A673 (cell line): Measurements from ENCODE around the gene MLF2. TPM values are rescaled to one million over a fixed set of nuclear protein-coding genes. Genes with fewer than 3 reads are reported as not detected.

Experiments
- BruUV-seq: library from RNA; stranded (reverse); fragments of 400-500 nt; replicated peaks from 2 replicates; lab custom pipeline; 2021; lab: Mats Ljungman, UMichigan
- CTCF ChIA-PET: fragments of 300-600 bp; sonication (Branson Sonifier 250); formaldehyde crosslinking; loops from one replicate; lab custom pipeline; 2022; ENCODE audit warnings: antibody characterized with exemption; lab: Charles Lee
- POLR2A ChIA-PET: fragments of 300-600 bp; sonication (Branson Sonifier 250); formaldehyde crosslinking; loops from one replicate; lab custom pipeline; 2022; ENCODE audit warnings: antibody characterized with exemption; ENCODE audit not compliant: low non-redundant PET; lab: Charles Lee
- DNase-seq: peaks from one replicate; pipeline ENCODE4 v3.0.0-alpha.2; 2015; ENCODE audit warnings: low spot score
- H3K27ac ChIP-seq: fragments of 200-600 bp; sonication (generic); 2 replicates; pipeline ENCODE4 v1.5.1; 2016; ENCODE audit warnings: mixed run types, low read depth, mild to moderate bottlenecking, mixed read lengths, antibody characterized with exemption, low read length; ENCODE audit not compliant: poor library complexity, severe bottlenecking
- H3K27me3 ChIP-seq: fragments of 200-600 bp; sonication (generic); replicated peaks from 2 replicates; pipeline ENCODE4 v1.6.1; 2017; ENCODE audit warnings: mixed run types, low read depth, mild to moderate bottlenecking, mixed read lengths, antibody characterized with exemption, low read length; ENCODE audit not compliant: insufficient read depth, poor library complexity
- H3K36me3 ChIP-seq: fragments of 200-600 bp; sonication (generic); 2 replicates; pipeline ENCODE4 v1.6.1; 2016; ENCODE audit warnings: mixed run types, mild to moderate bottlenecking, mixed read lengths, antibody characterized with exemption, low read length; ENCODE audit not compliant: insufficient read depth, poor library complexity, severe bottlenecking
- H3K4me1 ChIP-seq: fragments of 200-600 bp; sonication (generic); 2 replicates; pipeline ENCODE4 v1.6.1; 2017; ENCODE audit warnings: mixed run types, mild to moderate bottlenecking, mixed read lengths, antibody characterized with exemption, low read length; ENCODE audit not compliant: insufficient read depth, poor library complexity, severe bottlenecking
- H3K4me3 ChIP-seq: fragments of 200-600 bp; sonication (generic); 2 replicates; pipeline ENCODE4 v1.5.1; 2016; ENCODE audit warnings: low read depth, mixed run types, mild to moderate bottlenecking, mixed read lengths, low read length; ENCODE audit not compliant: poor library complexity, severe bottlenecking
- H3K9me3 ChIP-seq: fragments of 200-600 bp; sonication (generic); 2 replicates; pipeline ENCODE4 v1.6.1; 2016; ENCODE audit warnings: mixed run types, low read depth, mild to moderate bottlenecking, mixed read lengths, antibody characterized with exemption, low read length; ENCODE audit not compliant: poor library complexity, severe bottlenecking
- EZH2 ChIP-seq: fragments of 200-600 bp; sonication (generic); IDR thresholded peaks from 2 replicates; pipeline ENCODE4 v1.6.1; 2017; ENCODE audit warnings: borderline replicate concordance, low read depth, mild to moderate bottlenecking, mixed read lengths, antibody characterized with exemption, low read length; ENCODE audit not compliant: poor library complexity, severe bottlenecking
- intact Hi-C: fragments of 100-400 bp; cut with micrococcal nuclease; formaldehyde crosslinking; loops from one replicate; pipeline ENCODE4 v1.10.0; 2022; ENCODE audit not compliant: unreplicated experiment
- total RNA-seq: library from RNA; stranded (reverse); gene quantifications from 2 replicates; pipeline ENCODE4 v1.2.3, GENCODE V29; 2021
- TF ChIP-seq, protein P1 (sequence below): fragments of 300-800, 200-600 bp; sonication (generic); conservative IDR thresholded peaks from 2 replicates; pipeline ENCODE4 v1.5.1; 2017; ENCODE audit warnings: low read depth, mild to moderate bottlenecking, antibody characterized with exemption, low read length, moderate library complexity, mixed read lengths

MLF2 gene
- total RNA-seq, 1 experiment from 2014 or later, result 242 TPM

DNA sequence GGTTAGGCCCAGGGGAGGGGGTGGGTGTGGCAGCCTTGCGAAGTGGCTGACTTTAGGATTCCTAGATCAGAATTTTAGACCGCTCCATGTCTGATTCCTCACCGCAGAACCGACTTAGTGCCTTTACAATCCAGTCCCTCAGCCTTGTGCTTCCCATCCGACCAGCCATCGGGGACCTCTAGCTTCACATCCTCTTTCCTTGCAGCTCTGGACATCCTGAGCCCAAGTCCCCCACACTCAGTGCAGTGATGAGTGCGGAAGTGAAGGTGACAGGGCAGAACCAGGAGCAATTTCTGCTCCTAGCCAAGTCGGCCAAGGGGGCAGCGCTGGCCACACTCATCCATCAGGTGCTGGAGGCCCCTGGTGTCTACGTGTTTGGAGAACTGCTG, 28.5 kb downstream of the MLF2 start:
- CTCF ChIA-PET, result interaction anchor here (0.6 to 0.9 kb wide), 3 partner anchors 14 to 154 kb away, joined by 3 read pairs; no protein-coding TSS in a partner anchor
- Histone ChIP-seq H3K27ac (peak overlapping the region; percentile 87), H3K9me3 (no peaks in the 10 kb centered on the region), H3K36me3 (peaks cover 12% of the 10 kb centered on the region), H3K27me3 (no peaks in the 10 kb centered on the region), H3K4me1 (peaks cover 10% of the 10 kb centered on the region), H3K4me3 (peak overlapping the region; percentile 56)
- TF ChIP-seq, protein P1, sequence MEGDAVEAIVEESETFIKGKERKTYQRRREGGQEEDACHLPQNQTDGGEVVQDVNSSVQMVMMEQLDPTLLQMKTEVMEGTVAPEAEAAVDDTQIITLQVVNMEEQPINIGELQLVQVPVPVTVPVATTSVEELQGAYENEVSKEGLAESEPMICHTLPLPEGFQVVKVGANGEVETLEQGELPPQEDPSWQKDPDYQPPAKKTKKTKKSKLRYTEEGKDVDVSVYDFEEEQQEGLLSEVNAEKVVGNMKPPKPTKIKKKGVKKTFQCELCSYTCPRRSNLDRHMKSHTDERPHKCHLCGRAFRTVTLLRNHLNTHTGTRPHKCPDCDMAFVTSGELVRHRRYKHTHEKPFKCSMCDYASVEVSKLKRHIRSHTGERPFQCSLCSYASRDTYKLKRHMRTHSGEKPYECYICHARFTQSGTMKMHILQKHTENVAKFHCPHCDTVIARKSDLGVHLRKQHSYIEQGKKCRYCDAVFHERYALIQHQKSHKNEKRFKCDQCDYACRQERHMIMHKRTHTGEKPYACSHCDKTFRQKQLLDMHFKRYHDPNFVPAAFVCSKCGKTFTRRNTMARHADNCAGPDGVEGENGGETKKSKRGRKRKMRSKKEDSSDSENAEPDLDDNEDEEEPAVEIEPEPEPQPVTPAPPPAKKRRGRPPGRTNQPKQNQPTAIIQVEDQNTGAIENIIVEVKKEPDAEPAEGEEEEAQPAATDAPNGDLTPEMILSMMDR, result no peak
- no peak for TF ChIP-seq EZH2
- BruUV-seq, result TSS peak; percentile 75
- POLR2A ChIA-PET, result interaction anchor here (0.7 to 1.2 kb wide), 4 partner anchors 8 to 190 kb away, joined by 3 to 20 read pairs (median 4); partner anchors contain the start of genes GAPDH, PTMS and ZNF384
- no peak for DNase-seq
- intact Hi-C loops, result loop anchor here (1.0 kb wide), 1 partner anchor 40 kb away; no protein-coding TSS in a partner anchor

DNA sequence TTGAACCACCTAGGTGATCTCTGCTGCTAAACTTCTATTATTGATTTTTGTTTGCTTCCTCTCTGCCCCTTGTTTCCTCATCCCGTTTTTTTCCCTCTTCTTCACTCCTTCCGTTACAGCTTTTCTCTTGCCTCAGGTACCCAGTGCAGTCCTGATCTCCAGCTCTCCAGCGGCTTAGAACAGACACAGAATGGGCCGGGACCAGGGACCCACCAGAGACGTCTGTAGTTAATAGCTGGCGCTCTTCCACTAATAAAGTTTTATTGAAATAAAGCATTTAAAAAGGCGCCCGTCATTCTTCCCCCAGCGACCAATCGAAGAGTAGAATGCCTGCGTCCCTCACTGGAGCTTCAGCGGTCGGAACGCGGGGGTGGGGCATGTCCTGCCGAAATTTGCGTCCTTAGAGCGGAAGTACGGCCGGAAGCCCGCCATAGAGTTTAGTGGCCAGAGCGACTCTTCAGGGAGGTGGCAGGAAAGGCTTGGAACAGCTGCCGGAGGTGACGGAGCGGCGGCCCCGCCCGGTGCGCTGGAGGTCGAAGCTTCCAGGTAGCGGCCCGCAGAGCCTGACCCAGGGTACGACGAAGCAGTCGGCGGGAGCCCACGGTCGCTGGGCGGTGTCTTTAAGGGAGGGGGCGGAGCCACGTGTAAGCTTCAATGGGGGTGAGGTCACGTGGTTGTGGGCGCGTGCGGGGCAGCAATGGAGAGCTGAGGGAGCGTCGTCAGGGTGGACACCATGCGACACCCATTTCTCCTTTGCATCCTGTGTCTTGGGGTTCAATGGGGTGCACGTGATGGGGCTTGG, 29.1 kb downstream of the MLF2 start, which contains the start of gene COPS7A:
COPS7A (plus strand) TSS at position 440 of the 802 bp plus-strand sequence. CDS start 611 bp downstream, outside the sequence.
- no TSS peak for BruUV-seq
- intact Hi-C loops, result loop anchor here (1.0 to 2.0 kb wide), 2 partner anchors 35 to 40 kb away; partner anchors contain the start of gene ZNF384
- TF ChIP-seq, protein P1, result no peak
- no peak for TF ChIP-seq EZH2

DNA sequence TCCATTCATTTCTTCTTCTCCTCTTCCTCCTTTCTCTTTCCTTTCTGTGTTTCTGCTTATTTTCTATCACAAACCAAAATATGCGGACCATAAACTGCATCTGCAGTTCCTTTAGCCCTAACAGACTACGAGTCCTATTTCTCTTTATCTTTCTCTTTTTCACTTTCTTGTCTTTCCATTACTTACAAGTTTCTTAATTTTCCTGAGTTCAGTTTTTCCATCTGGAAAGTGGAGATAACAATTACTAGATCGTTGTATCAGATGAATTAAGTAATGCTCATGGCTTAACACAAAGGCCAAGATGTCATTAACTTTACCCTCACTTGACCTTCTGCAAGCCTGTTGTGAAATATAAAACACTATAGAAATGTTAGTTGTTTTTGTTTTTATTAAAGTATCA, 30.1 kb downstream of the MLF2 start:
- POLR2A ChIA-PET, result interaction anchor here (1.2 kb wide), 1 partner anchor 189 kb away, joined by 3 read pairs; the partner anchor contains the start of gene GAPDH
- CTCF ChIA-PET, result no interaction called here
- peaks cover 10% of the 10 kb centered on the region for H3K4me1 ChIP-seq
- no peak for DNase-seq
- H3K27me3 ChIP-seq, result no peaks in the 10 kb centered on the region
- intact Hi-C loops, result loop anchor here (2.0 kb wide), 1 partner anchor 34 kb away; the partner anchor contains the start of gene ZNF384
- no TSS peak for BruUV-seq
- no peaks in the 10 kb centered on the region for H3K9me3 ChIP-seq
- no peak for TF ChIP-seq EZH2
- TF ChIP-seq, protein P1, result no peak
- H3K36me3 ChIP-seq, result peaks cover 3% of the 10 kb centered on the region
- peak overlapping the region; percentile 56 for H3K4me3 ChIP-seq
- peak overlapping the region; percentile 87 for H3K27ac ChIP-seq

More for the DNA sequence above, 29.1 kb downstream of the MLF2 start, which contains the start of gene COPS7A:
- no peaks in the 10 kb centered on the region for H3K27me3 ChIP-seq
- ChIA-PET POLR2A (interaction anchor here (0.5 to 1.2 kb wide), 5 partner anchors 9 to 190 kb away, joined by 3 to 20 read pairs (median 4); partner anchors contain the start of genes GAPDH, PTMS and ZNF384), CTCF (interaction anchor here (0.5 to 0.9 kb wide), 6 partner anchors 14 to 170 kb away, joined by 3 read pairs; no protein-coding TSS in a partner anchor)
- no peaks in the 10 kb centered on the region for H3K9me3 ChIP-seq
- DNase-seq, result peak; percentile 99
- H3K27ac ChIP-seq, result peak within 1 kb of the TSS; percentile 87
- H3K4me3 ChIP-seq, result peak within 1 kb of the TSS; percentile 56
- peaks cover 10% of the 10 kb centered on the region for H3K4me1 ChIP-seq
- peaks cover 12% of the 10 kb centered on the region for H3K36me3 ChIP-seq
